Chondrocyte (in vitro differentiated cells): ENCODE data around the gene MCM5. TPM values are rescaled to one million over a fixed set of nuclear protein-coding genes. Genes with fewer than 3 reads are reported as not detected.

Experiments used
- DNase-seq: peaks from one replicate; pipeline ENCODE4 v3.0.0; 2021; ENCODE audit warnings: mixed read lengths, low spot score
- H3K27ac Mint-ChIP-seq: one replicate; pipeline ENCODE4 v1.8.0; 2021; ENCODE audit warnings: mild to moderate bottlenecking, moderate library complexity, mixed read lengths; ENCODE audit not compliant: unreplicated experiment
- H3K27me3 Mint-ChIP-seq: 2 replicates; pipeline ENCODE4 v1.8.0; 2021; ENCODE audit warnings: low read depth, mixed read lengths
- H3K36me3 Mint-ChIP-seq: 2 replicates; pipeline ENCODE4 v1.8.0; 2021; ENCODE audit warnings: low read depth, mixed read lengths
- H3K4me1 Mint-ChIP-seq: 2 replicates; pipeline ENCODE4 v1.8.0; 2021; ENCODE audit warnings: low read depth, mild to moderate bottlenecking, mixed read lengths
- H3K4me3 Mint-ChIP-seq: one replicate; pipeline ENCODE4 v1.8.0; 2021; ENCODE audit warnings: mild to moderate bottlenecking, moderate library complexity, mixed read lengths; ENCODE audit not compliant: unreplicated experiment
- H3K9me3 Mint-ChIP-seq: 2 replicates; pipeline ENCODE4 v1.8.0; 2021; ENCODE audit warnings: low read depth, mixed read lengths
- CTCF ChIP-seq: fragments of 200-600 bp; sonication (generic); IDR thresholded peaks from 2 replicates; pipeline ENCODE4 v1.5.0; 2021; ENCODE audit warnings: antibody characterized with exemption, mild to moderate bottlenecking, moderate library complexity
- total RNA-seq: library from RNA; stranded (reverse); gene quantifications from 3 replicates; pipeline ENCODE4 v1.2.1, GENCODE V29; 2021

MCM5 gene
- total RNA-seq, 1 donor from 2014 or later = 14.4 TPM

- Mint-ChIP-seq H3K4me3 (no peak overlapping the region), H3K4me1 (peaks cover 16% of the 10 kb centered on the region), H3K27ac (no peak overlapping the region), H3K36me3 (peaks cover 5% of the 10 kb centered on the region), H3K27me3 (no peaks in the 10 kb centered on the region), H3K9me3 (no peaks in the 10 kb centered on the region)
- no peak for TF ChIP-seq CTCF
- no peak for DNase-seq
Observed at GRCh38 chr22:35384975-35385588, 14.9 kb upstream of the MCM5 start.

- Mint-ChIP-seq H3K36me3 (peaks cover 6% of the 10 kb centered on the region), H3K27ac (no peak overlapping the region), H3K4me1 (peaks cover 4% of the 10 kb centered on the region), H3K9me3 (no peaks in the 10 kb centered on the region), H3K4me3 (no peak overlapping the region), H3K27me3 (no peaks in the 10 kb centered on the region)
- no peak for DNase-seq
- no peak for TF ChIP-seq CTCF
Observed at GRCh38 chr22:35386670-35387288, 13.2 kb upstream of the MCM5 start.

- no peak overlapping the region for H3K27ac Mint-ChIP-seq
- no peak for DNase-seq
- H3K4me1 Mint-ChIP-seq = peaks cover 5% of the 10 kb centered on the region
- no peak overlapping the region for H3K4me3 Mint-ChIP-seq
- peaks cover 12% of the 10 kb centered on the region for H3K36me3 Mint-ChIP-seq
- no peaks in the 10 kb centered on the region for H3K27me3 Mint-ChIP-seq
- H3K9me3 Mint-ChIP-seq = no peaks in the 10 kb centered on the region
- TF ChIP-seq CTCF = no peak
Observed at GRCh38 chr22:35390933-35391332, 9.0 kb upstream of the MCM5 start.

GRCh38 chr22:35392357-35392756, 7.6 kb upstream of the MCM5 start:
- Mint-ChIP-seq H3K27ac (no peak overlapping the region), H3K36me3 (peaks cover 9% of the 10 kb centered on the region), H3K4me1 (peaks cover 5% of the 10 kb centered on the region), H3K9me3 (no peaks in the 10 kb centered on the region), H3K4me3 (no peak overlapping the region), H3K27me3 (no peaks in the 10 kb centered on the region)
- no peak for DNase-seq
- no peak for TF ChIP-seq CTCF

GRCh38 chr22:35393116-35394010, 6.6 kb upstream of the MCM5 start:
- Mint-ChIP-seq H3K27ac (no peak overlapping the region), H3K36me3 (peaks cover 7% of the 10 kb centered on the region), H3K27me3 (no peaks in the 10 kb centered on the region), H3K9me3 (no peaks in the 10 kb centered on the region), H3K4me1 (peaks cover 5% of the 10 kb centered on the region), H3K4me3 (no peak overlapping the region)
- no peak for TF ChIP-seq CTCF
- DNase-seq = no peak
